Hematopoietic multipotent progenitor cell (in vitro differentiated cells): Measurements from ENCODE around the gene PLA2G6. TPM values are rescaled to one million over a fixed set of nuclear protein-coding genes. Genes with fewer than 3 reads are reported as not detected.

Experiments
- DNase-seq, 3 donors: peaks; one replicate each; pipeline ENCODE4 v3.0.0-alpha.2; 2011 to 2015; ENCODE audit warnings: low read depth in 2 of 3, low spot score in 2 of 3
- total RNA-seq: library from RNA; depleted of rRNA; stranded (reverse); fragments of >200 nt; gene quantifications from one replicate; pipeline ENCODE4 v1.2.3, GENCODE V29; 2012

PLA2G6 gene, protein sequence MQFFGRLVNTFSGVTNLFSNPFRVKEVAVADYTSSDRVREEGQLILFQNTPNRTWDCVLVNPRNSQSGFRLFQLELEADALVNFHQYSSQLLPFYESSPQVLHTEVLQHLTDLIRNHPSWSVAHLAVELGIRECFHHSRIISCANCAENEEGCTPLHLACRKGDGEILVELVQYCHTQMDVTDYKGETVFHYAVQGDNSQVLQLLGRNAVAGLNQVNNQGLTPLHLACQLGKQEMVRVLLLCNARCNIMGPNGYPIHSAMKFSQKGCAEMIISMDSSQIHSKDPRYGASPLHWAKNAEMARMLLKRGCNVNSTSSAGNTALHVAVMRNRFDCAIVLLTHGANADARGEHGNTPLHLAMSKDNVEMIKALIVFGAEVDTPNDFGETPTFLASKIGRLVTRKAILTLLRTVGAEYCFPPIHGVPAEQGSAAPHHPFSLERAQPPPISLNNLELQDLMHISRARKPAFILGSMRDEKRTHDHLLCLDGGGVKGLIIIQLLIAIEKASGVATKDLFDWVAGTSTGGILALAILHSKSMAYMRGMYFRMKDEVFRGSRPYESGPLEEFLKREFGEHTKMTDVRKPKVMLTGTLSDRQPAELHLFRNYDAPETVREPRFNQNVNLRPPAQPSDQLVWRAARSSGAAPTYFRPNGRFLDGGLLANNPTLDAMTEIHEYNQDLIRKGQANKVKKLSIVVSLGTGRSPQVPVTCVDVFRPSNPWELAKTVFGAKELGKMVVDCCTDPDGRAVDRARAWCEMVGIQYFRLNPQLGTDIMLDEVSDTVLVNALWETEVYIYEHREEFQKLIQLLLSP
- 143 TPM for total RNA-seq

DNA sequence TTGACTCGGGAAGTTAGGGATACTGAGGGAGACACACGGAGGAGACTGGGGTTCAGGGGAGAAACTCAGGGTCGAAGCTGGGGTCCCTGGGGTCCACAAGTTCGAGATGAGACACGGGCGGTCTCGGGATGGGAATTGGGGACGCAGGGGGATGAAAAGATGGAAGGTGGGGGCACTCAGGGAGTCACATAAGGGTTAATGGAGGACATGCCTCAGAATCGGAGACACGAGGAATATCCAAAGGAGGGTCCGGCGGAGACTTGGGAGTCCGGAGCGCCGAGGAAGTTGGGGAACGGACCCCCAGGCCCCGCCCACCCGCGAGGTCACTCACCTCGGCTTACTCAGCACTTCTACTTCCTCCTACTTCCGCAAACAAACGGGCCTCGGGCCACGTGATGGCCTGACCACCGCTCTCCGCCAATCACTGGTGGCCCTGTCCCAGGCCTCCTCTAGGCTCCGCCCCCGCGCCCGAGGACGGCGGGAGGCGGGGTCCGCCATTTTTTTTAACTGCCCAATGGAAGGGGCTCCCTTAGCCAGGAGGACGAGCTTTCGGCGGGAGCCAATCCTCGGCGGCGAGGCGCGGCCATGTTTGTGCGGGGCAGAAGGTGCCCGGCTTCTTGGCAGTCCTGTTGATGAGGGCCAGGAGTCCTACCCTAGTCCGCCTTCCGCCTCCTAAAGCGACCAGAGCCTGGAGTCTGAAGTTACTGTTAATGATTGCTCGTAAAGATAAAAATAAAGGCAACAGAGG is at the start of gene PLA2G6:
TSS of gene PLA2G6 (minus strand) at position 378 of the 748 bp plus-strand sequence. CDS start 12,404 bp downstream, outside the sequence.
- peak; percentile 78 to 99 (median 98) for DNase-seq

DNA sequence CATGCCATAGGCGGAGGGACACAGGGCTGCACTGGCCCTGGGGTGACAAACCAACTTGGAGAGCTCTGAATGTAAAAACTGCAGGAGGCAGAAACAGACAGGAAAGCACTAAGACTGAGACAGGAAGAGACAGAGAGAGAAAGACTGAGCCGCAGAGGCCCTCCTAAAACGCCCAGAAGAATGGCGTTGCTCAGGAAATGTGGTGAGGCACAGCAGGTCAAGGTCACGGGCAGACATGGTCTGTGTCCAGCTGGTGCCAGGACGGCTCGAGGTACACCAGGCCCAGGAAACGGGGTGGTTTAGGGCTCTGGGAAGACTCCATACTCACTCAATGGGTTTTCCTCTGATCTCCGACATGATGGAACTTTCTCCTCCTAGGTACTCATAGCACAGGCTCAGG is 49.3 kb upstream of the PLA2G6 start:
- DNase-seq, result no peak

DNA sequence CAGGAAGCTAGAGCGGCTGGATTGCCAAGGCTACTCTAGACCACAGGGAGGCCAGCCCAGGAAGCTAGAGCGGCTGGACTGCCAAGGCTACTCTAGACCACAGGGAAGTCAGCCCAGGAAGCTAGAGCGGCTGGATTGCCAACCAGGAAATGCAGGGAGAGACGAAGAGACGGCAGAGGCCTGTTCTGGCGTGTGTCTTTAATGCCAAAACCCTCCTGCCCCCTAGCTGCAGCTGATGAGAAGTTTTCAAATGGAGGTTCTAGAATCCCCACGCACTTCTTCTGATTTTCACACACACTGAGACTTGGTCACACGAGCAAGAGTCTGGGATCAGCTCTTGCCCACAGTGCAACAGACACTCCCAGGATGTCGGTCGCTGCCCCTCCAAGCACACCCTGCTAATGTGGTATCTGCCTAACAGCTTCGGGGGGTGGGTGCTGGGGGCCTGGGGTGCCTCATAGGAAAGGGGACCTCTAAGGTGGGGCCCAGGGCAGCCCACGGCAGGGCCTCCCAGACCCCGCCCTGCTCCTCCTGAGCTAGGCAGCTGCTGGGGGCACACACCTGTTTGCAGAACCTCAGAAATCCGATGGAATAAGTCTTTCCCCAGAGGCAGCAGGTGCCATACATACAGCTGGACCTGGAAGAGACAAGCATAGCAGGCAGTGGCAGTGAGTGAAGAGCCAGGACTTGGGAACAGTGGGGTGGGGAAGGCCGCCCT is 48.6 kb upstream of the PLA2G6 start:
- peak in 2 of 3 donors; percentile 68 to 82 for DNase-seq

DNA sequence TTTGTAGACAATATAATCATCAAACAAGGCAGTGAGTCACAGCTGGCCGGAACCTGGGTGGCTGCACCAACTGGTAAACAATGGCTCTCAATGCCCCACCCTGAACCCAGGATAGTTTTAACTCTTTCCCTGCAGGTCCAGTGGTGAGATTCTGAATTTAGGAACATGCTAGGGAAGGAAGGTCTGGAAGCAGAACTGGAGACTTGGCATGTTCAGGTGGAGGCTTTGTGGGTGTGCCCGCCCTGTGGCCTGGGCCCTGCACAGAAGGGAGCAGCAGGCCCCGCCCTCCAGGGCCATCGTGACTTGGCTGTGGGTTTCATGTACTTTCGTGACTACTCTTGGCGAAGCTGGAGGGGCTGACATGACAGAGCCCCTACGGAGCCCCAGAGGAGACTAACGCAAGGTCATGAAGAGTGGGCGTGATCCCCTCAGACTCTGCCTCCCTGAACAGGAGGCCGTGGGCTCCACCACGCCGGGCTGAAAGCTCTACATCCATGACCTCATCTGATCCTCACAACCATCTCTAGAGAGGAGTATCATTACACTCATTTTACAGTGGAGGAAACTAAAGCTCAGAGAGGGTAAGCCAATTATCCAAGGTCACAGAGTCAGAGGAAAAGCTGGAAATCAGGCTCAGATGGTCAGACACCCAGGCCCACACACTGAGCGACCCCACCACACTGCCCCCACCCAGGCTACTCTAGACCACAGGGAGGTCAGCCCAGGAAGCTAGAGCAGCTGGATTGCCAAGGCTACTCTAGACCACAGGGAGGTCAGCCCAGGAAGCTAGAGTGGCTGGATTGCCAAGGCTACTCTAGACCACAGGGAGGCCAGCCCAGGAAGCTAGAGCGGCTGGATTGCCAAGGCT is 47.5 kb upstream of the PLA2G6 start:
- DNase-seq, result no peak

DNA sequence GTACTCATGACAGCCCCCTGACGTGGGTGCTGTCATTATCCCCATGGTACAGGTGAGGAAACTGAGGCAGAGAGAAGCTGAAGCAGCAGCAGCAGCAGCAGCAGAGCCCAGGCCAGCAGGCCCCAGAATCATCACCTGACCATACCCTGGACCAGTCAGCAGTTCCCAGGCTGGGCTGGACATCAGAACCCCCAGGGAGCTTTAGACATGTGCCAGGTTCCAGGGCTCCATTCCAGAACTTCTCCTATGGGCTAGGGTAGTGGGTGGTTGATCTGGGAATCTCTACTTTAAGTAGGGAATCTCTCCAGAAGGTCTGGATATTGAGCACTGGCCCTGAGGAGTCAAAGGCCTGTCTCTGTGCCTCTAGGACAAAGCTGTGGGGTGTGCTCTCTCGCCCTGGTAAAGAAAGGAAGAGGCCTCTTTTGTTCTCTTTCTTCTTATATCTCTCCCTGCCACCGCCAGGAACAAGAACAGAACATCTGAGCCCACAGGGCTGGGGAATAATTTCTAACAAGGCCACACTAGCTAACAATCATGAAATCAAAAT is 46.8 kb upstream of the PLA2G6 start:
- no peak for DNase-seq

DNA sequence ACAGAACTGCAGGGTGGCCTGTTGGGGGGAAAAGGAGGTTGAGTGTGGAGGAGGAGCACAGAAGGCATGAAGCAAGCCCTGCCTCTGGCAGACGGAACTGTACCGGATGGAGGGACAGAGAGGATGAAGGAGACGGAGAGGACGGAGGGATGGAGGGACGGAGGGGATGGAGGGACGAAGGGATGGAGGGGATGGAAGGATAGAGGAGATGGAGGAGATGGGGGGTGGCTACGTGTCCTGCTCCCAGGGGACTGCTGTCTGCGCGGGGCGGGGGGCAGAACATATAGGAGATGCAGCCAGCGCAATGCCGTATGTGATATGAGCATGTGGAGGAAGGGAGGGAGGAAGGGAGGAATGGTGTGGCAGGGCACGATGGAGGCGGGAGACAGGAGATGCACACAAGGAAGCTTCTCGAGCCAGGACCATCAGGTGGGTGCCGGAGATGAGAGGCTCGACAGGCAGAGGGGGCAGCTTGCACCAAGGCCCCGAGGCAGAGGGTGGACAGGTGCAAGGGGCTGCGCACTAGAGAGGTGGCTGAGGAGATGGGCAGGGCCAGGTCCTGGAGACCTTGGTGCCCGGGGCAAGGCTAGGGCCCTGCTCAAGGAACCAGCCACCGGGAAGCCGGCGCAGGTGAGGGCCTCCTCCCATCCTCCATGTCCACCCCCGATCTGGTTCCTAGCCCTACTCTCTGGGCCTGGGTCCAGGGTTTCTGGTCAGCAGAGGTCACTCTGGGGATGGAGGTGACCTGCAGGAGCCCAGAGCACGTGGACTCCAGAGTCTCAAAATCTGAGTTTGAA is 45.4 kb upstream of the PLA2G6 start:
- no peak for DNase-seq

DNA sequence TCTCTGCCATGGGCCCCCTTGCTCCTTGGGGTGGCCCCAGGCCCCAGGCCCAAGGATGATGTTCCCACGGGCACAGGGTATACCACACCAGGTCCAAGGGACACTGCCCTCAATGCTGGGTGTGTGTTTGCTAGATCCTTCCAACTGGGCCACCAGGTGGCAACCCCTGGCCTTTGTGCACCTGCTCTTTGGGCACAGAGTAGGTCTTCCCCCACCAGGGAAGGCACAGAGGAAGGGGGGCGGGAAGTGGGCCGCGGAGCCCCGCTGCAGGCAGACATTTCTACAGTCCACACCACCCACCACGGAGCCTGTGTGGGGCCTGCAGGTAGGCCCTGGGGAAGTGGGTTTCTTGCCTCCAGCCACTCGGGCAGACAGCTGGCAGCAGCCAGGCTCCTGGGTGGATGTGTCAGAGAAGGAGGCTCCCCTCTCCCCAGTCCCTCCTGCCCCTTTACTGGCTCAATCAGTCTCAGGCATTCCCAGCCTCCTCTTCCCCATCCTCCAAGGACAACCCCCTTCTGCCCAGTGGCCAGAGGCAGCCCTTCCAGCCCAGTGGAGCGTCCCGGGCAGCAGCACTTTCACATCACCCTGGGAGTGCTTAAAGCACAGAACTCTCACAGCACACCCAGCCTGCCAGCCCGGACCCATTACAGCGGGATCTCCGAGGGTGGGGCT is 41.8 kb upstream of the PLA2G6 start:
- no peak for DNase-seq

DNA sequence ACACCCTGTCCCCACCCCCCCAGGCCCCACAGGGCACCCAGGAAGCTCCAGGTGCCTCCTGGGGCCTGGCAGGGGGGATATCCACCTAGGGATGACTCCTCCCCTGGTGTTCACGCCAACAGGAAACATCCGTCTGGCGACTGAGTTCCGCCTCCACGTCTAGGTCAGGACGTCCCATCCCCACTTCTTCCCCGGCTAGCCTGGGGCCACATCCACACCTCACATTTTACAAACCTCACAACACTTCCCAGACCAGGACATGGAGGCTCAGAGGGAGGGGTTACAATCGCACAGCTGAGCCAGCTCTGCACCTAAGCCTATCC is 41.1 kb upstream of the PLA2G6 start:
- no peak for DNase-seq

DNA sequence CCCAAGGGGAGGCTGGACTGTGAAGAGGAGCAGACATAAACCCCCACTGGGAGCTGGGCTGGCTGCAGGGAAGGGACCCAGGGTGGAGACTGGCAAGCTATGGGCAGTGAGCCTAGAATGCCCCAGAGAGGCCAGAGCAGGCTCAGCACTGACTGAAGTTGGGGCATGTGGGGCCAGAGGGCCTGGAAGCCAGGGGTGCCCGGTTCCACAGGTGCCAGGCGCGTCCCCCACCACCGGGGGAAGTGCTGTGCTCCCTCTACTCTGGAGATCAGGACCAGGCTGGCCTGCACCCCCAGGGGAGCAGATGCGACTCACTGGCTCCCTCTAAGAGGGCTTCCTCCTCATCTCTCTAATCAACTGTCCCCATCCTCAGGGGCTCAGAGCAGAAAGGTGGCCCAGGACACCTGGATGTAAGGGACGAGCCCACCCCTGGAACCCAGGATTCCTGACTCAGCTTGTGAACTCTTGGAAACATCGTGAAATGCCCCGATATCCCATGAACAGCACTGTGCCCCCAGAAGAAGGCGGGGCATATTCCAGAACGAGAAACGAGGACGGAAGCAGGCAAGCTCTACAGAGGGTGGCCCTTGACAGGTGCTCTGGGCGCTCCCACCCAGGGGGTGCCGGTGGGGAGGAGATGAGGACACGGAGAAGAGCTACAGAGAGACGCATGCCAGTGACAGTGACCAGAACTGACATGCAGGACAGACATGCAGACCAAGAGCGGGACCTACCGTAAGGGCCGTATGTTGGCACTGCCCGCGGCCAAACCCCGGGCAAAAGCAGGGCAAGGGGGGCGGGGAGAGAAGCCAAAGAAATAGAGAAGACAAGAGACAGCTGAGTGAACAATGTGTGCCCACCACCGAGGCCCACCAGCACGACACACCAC is 40.5 kb upstream of the PLA2G6 start:
- no peak for DNase-seq

DNA sequence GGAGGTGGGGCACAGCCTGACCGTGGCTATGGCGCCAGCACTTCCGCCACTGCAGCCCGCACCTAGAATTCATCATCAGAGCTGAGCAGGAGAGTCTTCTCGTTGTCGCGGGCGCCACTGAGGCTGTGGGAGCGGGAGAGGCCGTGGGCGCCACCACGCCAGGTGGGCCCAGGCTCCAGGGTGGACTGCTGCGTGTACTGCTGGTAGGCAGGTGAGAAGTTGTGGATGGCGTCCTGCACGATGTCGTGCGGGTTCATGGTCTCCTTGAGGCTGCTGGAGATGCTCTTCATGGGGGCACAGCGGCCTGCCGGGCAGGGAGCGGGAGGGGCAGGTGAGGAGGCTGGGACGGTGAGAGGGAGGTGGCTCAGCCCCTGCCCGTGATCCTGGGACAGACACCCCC is 39.8 kb upstream of the PLA2G6 start:
- no peak for DNase-seq

DNA sequence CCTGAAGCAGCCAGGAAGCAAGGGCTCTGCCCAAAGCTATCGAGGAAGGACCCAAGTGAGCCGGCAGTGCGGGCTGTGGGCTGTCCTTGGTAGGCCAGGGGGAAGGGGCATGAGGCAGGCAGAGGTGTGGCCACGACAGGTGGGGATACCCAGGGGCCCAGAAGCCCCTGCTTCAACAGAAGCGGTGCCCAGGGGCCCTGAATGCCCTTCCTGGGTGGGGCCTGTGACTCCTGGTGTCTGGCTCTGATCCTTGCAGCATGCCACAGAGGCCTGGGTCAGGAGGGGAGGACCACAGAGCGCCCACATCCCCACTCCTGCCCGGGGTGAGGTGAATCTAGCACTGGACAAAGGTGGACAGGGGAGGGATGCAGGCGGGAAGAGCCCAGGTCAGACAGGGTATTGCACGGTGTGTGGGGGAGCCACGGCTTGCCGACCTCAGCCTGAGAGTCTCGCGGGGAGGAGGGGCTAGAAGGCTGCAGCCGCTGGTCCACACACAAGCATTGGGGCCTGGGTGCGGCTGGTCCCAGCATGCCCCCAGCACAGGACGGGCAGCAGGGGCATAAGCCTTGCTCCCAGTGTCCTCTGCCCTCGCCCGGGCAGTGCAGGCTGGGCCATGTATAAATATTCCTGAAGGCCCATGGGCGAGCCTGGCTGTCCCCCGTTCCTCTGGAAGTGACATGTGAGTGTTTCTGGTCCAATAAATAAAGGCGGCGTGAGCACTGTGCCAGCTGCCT is 39.2 kb upstream of the PLA2G6 start:
- no peak for DNase-seq

DNA sequence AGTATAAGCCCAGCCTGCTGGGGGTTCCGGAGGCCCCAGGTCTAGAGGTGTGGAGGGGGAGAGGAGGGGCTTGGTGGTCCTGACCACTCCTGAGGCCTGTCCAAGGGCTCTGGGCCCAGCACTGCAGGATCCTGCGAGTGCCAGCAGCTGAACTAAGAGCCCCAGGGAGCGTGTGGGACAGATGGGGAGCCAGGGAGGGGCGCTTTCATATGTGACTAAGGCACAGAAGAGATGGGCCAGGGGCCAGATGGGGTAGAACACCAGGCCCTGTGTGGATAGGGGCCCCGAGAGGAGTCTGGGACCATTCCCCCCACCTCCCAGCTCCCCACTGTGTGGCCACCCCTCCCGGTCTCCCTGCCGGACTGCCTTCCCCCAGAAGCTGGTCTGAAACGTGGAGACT is 38.5 kb upstream of the PLA2G6 start:
- DNase-seq, result no peak

DNA sequence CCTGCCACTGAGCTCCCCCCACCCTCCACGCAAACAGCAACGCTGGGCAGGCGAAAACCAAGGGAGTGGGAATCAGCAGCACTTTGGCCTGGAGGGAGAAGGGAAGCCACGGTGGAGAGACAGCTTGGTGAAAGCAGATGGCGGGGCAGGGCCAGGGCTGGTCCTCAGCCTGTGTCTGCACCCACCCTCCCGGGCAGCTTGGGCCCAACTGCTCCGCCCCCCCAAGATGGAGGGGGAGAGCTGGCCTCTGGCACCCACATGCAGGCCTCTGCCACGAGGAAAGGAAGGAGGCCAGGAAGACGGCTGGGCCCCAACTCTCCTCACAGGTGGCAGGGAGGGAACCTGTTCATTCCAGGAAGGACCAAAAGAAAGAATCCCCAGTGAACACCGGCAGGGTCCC is 38.0 kb upstream of the PLA2G6 start:
- DNase-seq, result no peak

DNA sequence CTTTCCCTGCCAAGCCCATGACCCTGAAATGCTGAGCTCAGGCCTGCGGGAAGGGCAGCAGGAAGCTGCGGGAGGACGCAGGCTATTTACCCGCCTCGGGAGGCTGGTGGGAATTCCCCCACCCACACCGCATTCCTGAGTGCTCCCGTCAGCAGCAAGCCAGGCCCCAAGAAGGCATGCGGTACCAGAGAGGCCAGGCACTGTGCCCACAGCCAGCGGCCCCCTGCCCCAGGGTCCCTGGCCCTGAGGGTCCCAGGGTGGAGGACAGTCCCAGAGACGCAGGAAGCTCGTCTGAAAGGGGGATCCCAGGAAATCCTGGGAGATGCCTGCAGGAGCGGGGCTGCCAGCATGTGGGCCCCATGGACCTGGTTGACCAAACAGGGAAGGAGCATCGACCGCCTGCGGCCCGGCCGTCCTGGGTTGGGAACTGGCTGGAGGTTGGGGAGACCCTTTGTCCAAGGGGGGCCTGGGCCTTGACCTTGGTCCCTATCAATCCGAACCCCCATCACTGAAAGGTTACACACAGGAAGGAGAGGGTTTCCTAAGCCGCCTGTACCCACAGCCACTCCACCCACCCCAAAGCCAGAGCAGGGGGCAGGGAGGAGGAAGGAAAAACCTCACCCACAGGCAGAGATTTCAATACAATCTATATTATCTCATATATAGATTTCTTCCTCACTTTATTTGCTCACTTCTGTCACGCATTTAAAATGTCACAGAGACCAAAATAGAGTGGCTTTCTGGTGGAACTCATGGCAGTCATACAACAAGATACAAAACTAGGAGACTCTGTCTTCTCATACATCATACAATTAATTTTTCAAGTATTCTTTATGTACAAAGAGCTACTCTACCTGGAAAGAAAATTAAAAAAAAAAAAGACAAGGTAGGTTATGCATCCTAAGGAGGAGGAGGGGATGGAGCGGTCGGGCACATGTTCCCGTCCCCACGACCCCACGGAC is 37.3 kb upstream of the PLA2G6 start:
- no peak for DNase-seq
